GM19238 (cell line): ENCODE results near the gene NCAPD3.
"Not testable (repeated sequence)": the region's sequence is repeated elsewhere in the genome, so short reads cannot be mapped to it uniquely, and the experiment has no call there.

Experiments
- DNase-seq: peaks from one replicate; pipeline ENCODE4 v3.0.0; 2011; ENCODE audit warnings: low spot score; ENCODE audit not compliant: insufficient read length

Gene NCAPD3, protein sequence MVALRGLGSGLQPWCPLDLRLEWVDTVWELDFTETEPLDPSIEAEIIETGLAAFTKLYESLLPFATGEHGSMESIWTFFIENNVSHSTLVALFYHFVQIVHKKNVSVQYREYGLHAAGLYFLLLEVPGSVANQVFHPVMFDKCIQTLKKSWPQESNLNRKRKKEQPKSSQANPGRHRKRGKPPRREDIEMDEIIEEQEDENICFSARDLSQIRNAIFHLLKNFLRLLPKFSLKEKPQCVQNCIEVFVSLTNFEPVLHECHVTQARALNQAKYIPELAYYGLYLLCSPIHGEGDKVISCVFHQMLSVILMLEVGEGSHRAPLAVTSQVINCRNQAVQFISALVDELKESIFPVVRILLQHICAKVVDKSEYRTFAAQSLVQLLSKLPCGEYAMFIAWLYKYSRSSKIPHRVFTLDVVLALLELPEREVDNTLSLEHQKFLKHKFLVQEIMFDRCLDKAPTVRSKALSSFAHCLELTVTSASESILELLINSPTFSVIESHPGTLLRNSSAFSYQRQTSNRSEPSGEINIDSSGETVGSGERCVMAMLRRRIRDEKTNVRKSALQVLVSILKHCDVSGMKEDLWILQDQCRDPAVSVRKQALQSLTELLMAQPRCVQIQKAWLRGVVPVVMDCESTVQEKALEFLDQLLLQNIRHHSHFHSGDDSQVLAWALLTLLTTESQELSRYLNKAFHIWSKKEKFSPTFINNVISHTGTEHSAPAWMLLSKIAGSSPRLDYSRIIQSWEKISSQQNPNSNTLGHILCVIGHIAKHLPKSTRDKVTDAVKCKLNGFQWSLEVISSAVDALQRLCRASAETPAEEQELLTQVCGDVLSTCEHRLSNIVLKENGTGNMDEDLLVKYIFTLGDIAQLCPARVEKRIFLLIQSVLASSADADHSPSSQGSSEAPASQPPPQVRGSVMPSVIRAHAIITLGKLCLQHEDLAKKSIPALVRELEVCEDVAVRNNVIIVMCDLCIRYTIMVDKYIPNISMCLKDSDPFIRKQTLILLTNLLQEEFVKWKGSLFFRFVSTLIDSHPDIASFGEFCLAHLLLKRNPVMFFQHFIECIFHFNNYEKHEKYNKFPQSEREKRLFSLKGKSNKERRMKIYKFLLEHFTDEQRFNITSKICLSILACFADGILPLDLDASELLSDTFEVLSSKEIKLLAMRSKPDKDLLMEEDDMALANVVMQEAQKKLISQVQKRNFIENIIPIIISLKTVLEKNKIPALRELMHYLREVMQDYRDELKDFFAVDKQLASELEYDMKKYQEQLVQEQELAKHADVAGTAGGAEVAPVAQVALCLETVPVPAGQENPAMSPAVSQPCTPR (N-terminal part only)

DNA sequence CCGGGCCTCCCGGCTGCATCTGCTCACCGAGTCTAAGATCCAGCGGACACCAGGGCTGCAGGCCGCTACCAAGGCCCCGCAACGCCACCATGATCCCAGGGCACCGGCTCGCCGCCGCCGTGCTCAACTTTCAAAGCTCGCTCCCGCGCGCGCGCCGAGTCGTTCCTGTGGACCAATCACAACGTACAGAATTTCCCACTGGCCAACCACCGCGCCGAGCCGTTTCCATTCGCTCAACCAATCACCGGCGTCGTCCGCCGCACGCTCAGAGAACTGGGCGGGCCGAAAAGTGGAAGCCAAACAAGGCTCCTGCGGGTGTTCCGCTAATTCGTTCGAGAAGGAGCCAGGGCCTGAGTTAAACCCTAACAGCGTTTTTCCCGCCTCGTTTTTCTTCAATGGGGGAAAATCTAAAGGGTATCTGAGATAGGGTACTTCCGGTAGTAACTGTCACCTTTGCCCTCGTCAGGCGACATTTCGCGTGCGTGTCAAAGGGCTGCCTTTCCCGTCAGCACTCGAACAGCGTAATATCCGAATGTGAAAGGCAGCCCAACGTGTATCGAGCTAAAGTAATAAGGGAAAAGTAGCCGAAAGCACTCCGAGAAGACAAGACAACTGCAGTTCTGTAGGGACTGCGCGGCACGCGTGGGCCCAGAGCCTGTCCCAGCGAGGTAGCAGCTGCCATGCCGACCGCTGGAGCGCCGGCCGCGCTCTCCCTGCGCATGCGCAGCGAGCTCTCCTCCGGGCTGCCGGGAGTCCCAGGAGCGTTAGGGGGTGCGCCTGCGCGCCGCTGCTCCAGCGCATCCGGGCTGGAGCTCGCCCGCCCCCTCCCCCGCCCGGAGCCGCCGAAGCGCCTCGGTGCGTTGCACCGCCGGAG is at the start of gene NCAPD3, which contains the start of gene VPS26B:
TSS of gene NCAPD3 (minus strand) at position 132 of the 874 bp plus-strand sequence. CDS start at position 91, 41 bp downstream.
TSS of gene VPS26B (plus strand) at position 836 of the 874 bp plus-strand sequence. CDS start 452 bp downstream, outside the sequence.
- DNase-seq = peak; percentile 91

DNA sequence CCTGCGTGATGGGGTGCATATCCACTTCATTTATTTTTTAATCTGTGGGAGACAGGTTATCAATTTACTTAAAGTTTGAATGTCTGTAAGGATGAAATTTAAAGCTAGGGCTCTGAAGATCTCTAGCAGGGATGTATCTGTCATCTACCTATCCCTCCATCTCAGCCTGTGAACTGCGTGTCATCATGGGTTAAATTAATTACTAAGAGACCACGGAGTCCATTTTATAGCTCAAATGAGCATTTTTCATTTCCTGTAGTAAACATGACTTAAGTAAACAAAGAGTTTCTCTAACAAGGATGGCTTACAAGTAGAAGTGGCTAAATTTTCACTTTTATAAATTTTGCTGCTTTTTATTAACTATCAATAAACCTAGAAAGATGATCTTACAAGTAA is 49.5 kb upstream of the NCAPD3 start:
- DNase-seq = no peak

GRCh38 chr11:134272381-134273316 is 48.9 kb upstream of the NCAPD3 start:
- no peak for DNase-seq

DNA sequence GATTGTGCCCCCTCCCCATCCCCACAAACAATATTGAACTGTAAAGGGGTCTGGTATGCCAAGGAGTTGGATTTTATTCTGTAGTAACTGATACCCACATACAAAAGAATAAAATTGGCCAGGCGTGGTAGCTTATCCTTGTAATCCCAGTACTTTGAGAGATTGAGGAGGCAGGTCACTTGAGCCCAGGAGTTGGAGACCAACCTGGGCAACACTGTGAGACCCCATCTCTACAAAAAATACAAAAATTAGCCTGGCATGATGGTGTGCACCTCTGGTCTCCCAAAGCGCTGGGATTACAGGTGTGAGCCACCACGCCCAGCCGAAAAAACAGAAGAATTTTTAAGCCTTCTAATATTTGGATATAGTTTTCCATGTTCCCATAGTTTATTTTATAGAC is 48.2 kb upstream of the NCAPD3 start:
- DNase-seq = no peak

GRCh38 chr11:134270250-134270714 is 46.5 kb upstream of the NCAPD3 start:
- no peak for DNase-seq

- DNase-seq = no peak
These were observed 44.2 kb upstream of the NCAPD3 start for GRCh38 chr11:134267966-134268365.

- no peak for DNase-seq
These were observed 43.7 kb upstream of the NCAPD3 start for GRCh38 chr11:134267461-134267860.

GRCh38 chr11:134266841-134267251 is 43.1 kb upstream of the NCAPD3 start:
- DNase-seq = no peak

- no peak for DNase-seq
These were observed 42.7 kb upstream of the NCAPD3 start for GRCh38 chr11:134266440-134266839.

- no peak for DNase-seq
These were observed 41.4 kb upstream of the NCAPD3 start for GRCh38 chr11:134264966-134265764.

DNA sequence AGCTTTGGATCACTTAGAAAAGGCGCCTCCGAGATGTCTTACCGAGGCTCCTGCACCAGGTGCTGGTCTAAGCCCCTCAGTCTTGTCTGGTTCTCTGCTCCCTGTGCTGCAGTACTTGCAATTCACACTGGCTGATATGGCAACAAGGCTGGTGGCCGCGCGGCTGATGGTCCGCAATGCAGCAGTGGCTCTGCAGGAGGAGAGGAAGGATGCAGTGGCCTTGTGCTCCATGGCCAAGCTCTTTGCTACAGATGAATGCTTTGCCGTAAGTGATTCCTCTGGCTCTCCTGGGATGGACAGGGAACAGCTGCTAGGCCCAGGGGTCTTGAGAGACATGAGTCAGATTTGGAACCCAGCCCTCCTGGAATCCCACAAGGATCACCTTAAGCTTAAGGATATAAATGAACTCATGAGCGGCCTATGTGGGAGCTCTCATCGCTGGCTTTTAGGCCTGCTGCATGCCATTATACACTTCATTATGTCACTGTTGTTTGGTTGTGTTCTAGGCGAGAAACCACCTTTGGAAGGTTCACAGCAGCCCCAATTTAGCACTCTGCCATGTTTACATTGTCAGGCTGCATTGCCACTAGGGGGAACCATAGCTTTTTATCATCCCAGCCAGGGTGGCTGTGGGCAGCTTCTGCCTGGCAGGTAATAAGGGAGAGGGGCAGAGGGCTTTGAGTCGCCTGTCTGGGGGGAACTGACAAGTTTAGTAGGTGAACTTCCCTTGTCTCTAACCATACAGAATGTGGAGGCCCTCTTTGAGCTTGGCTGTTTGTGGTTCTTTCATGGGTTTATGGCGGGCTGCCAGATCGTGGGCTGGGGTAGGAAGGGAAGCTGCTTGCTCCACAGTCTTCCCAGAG is 38.1 kb upstream of the NCAPD3 start:
- no peak for DNase-seq

GRCh38 chr11:134260983-134261382 is 37.2 kb upstream of the NCAPD3 start:
- DNase-seq = no peak

GRCh38 chr11:134260503-134260902 is 36.7 kb upstream of the NCAPD3 start:
- no peak for DNase-seq

- DNase-seq = no peak
These were observed 34.8 kb upstream of the NCAPD3 start for GRCh38 chr11:134258577-134258976.

- no peak for DNase-seq
These were observed 33.3 kb upstream of the NCAPD3 start for GRCh38 chr11:134257101-134257500.

DNA sequence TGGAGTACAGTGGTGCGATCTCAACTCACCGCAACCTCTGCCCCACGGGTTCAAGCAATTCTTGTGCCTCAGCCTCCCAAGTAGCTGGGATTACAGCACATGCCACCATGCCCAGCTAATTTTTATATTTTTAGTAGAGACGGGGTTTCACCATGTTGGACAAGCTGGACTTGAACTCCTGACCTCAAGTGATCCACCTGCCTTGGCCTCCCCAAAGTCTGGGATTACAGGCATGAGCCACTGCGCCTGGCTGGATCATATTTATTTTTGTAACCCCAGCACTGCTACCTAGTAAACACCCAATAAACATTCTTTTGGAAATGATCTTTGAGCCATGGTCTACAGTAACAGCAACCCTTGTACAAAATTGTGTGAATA is 31.4 kb upstream of the NCAPD3 start:
- not testable (repeated sequence) for DNase-seq
